ENCODE measurements around the gene ACOT7.
"Not testable (repeated sequence)": the region's sequence is repeated elsewhere in the genome, so short reads cannot be mapped to it uniquely, and the experiment has no call there.

- TF ChIP-seq CTCF (conservative IDR thresholded peaks at IDR 0.05; ENCODE audit: low read depth in 2 of 2): peak; percentile 57 to 70
- not testable (repeated sequence) for TF ChIP-seq EZH2 (IDR thresholded peaks at IDR 0.05; ENCODE audit: low read depth, unreplicated experiment); REST (IDR thresholded peaks at IDR 0.05; ENCODE audit: unreplicated experiment); POLR2AphosphoS5 (IDR thresholded peaks at IDR 0.05; ENCODE audit: low read depth)
Observed at GRCh38 chr1:6363085-6363884, 30.3 kb downstream of the ACOT7 start.

Measured in GM23338 (cell line).